ENCODE results near the gene ERVK3-1. TPM values are rescaled to one million over a fixed set of nuclear protein-coding genes. Genes with fewer than 3 reads are reported as not detected.

ERVK3-1 gene
- total RNA-seq, 1 donor = 29.3 TPM

- H4K20me1 ChIP-seq (ENCODE audit: insufficient read depth, low read length) = peaks cover 7% of the 10 kb centered on the region
- H2AFZ ChIP-seq (ENCODE audit: low read length) = no peak overlapping the region
- peaks cover 7% of the 10 kb centered on the region for H3K9me3 ChIP-seq (ENCODE audit: low read depth, low read length)
- peak overlapping the region; percentile 60 for H3K4me2 ChIP-seq (ENCODE audit: insufficient read depth, low read length)
- DNase-seq (ENCODE audit: insufficient read length, low spot score, missing footprints) = no peak
- peaks cover 58% of the 10 kb centered on the region for H3K79me2 ChIP-seq (ENCODE audit: insufficient read depth, low read length)
- no peak for TF ChIP-seq CTCF (IDR thresholded peaks at IDR 0.05; ENCODE audit: extremely low read depth, low read depth, low read length)
- H3K36me3 ChIP-seq (ENCODE audit: insufficient read depth, low read length) = peaks cover 22% of the 10 kb centered on the region
- H3K4me3 ChIP-seq (ENCODE audit: insufficient read depth, low read length) = peak overlapping the region; percentile 40
- H3K27ac ChIP-seq (ENCODE audit: low read depth, low read length) = peak overlapping the region; percentile 18
- no peaks in the 10 kb centered on the region for H3K27me3 ChIP-seq (ENCODE audit: insufficient read depth, low read length)
- H3K4me1 ChIP-seq (ENCODE audit: insufficient read depth, low read length) = peaks cover 23% of the 10 kb centered on the region
Measured at GRCh38 chr19:58275564-58275963, 29.6 kb upstream of the ERVK3-1 start.

- Histone ChIP-seq H2AFZ (ENCODE audit: low read length) (no peak overlapping the region), H3K27me3 (ENCODE audit: insufficient read depth, low read length) (no peaks in the 10 kb centered on the region), H4K20me1 (ENCODE audit: insufficient read depth, low read length) (peaks cover 16% of the 10 kb centered on the region), H3K4me3 (ENCODE audit: insufficient read depth, low read length) (no peak overlapping the region), H3K4me2 (ENCODE audit: insufficient read depth, low read length) (no peak overlapping the region), H3K27ac (ENCODE audit: low read depth, low read length) (no peak overlapping the region), H3K4me1 (ENCODE audit: insufficient read depth, low read length) (peaks cover 23% of the 10 kb centered on the region), H3K9me3 (ENCODE audit: low read depth, low read length) (no peaks in the 10 kb centered on the region), H3K79me2 (ENCODE audit: insufficient read depth, low read length) (peaks cover 60% of the 10 kb centered on the region), H3K36me3 (ENCODE audit: insufficient read depth, low read length) (peaks cover 21% of the 10 kb centered on the region)
- TF ChIP-seq CTCF (IDR thresholded peaks at IDR 0.05; ENCODE audit: extremely low read depth, low read depth, low read length) = no peak
- DNase-seq (ENCODE audit: insufficient read length, low spot score, missing footprints) = no peak
Measured at GRCh38 chr19:58277197-58277596, 28.0 kb upstream of the ERVK3-1 start.

- Histone ChIP-seq H4K20me1 (ENCODE audit: insufficient read depth, low read length) (peaks cover 19% of the 10 kb centered on the region), H3K9me3 (ENCODE audit: low read depth, low read length) (no peaks in the 10 kb centered on the region)
- DNase-seq (ENCODE audit: insufficient read length, low spot score, missing footprints) = no peak
Measured at GRCh38 chr19:58277748-58278540, 27.2 kb upstream of the ERVK3-1 start.

More at GRCh38 chr19:58277748-58278540, 27.2 kb upstream of the ERVK3-1 start:
- H3K4me1 ChIP-seq (ENCODE audit: insufficient read depth, low read length) = peaks cover 23% of the 10 kb centered on the region
- H3K36me3 ChIP-seq (ENCODE audit: insufficient read depth, low read length) = peaks cover 18% of the 10 kb centered on the region
- peak overlapping the region; percentile 85 for H3K4me2 ChIP-seq (ENCODE audit: insufficient read depth, low read length)
- peak overlapping the region; percentile 94 for H3K4me3 ChIP-seq (ENCODE audit: insufficient read depth, low read length)
- no peak for TF ChIP-seq CTCF (IDR thresholded peaks at IDR 0.05; ENCODE audit: extremely low read depth, low read depth, low read length)
- H3K27ac ChIP-seq (ENCODE audit: low read depth, low read length) = peak overlapping the region; percentile 95
- peaks cover 62% of the 10 kb centered on the region for H3K79me2 ChIP-seq (ENCODE audit: insufficient read depth, low read length)
- H3K27me3 ChIP-seq (ENCODE audit: insufficient read depth, low read length) = no peaks in the 10 kb centered on the region
- peak overlapping the region; percentile 91 for H2AFZ ChIP-seq (ENCODE audit: low read length)

Data from osteoblast (primary cell).